Measurements from ENCODE around the gene FLT4.

Gene FLT4

GRCh38 chr5:180620014-180620413, 29.4 kb downstream of the FLT4 start:
- no peak overlapping the region for H3K4me3 ChIP-seq (ENCODE audit: low read length in 2 of 2)
- no peaks in the 10 kb centered on the region for H3K36me3 ChIP-seq (ENCODE audit: control insufficient read depth in 2 of 2, insufficient read depth in 2 of 2, low read length in 2 of 2)
- no peak overlapping the region for H3K9ac ChIP-seq (ENCODE audit: low read depth in 1 of 2, low read length in 2 of 2)
- no peaks in the 10 kb centered on the region for H3K9me3 ChIP-seq (ENCODE audit: control insufficient read depth in 2 of 2, low read length in 2 of 2)
- H3K4me1 ChIP-seq (ENCODE audit: control insufficient read depth in 2 of 2, insufficient read depth in 2 of 2, low read length in 2 of 2): no peaks in the 10 kb centered on the region
- H3K27ac ChIP-seq (ENCODE audit: low read depth in 2 of 2, low read length in 2 of 2): no peak overlapping the region
- peaks cover 0 to 6% of the 10 kb centered on the region in 2 donors for H3K27me3 ChIP-seq (ENCODE audit: control insufficient read depth in 2 of 2, insufficient read depth in 2 of 2, low read length in 2 of 2)

- no peak overlapping the region for H3K4me3 ChIP-seq (ENCODE audit: low read length in 2 of 2)
- no peaks in the 10 kb centered on the region for H3K36me3 ChIP-seq (ENCODE audit: control insufficient read depth in 2 of 2, insufficient read depth in 2 of 2, low read length in 2 of 2)
- no peak overlapping the region for H3K27ac ChIP-seq (ENCODE audit: low read depth in 2 of 2, low read length in 2 of 2)
- peaks cover 0 to 6% of the 10 kb centered on the region in 2 donors for H3K27me3 ChIP-seq (ENCODE audit: control insufficient read depth in 2 of 2, insufficient read depth in 2 of 2, low read length in 2 of 2)
- no peaks in the 10 kb centered on the region for H3K4me1 ChIP-seq (ENCODE audit: control insufficient read depth in 2 of 2, insufficient read depth in 2 of 2, low read length in 2 of 2)
- no peaks in the 10 kb centered on the region for H3K9me3 ChIP-seq (ENCODE audit: control insufficient read depth in 2 of 2, low read length in 2 of 2)
- no peak overlapping the region for H3K9ac ChIP-seq (ENCODE audit: low read depth in 1 of 2, low read length in 2 of 2)
These were observed 29.9 kb downstream of the FLT4 start for GRCh38 chr5:180619563-180619915.

GRCh38 chr5:180618829-180619562, 30.4 kb downstream of the FLT4 start:
- Histone ChIP-seq H3K27me3 (ENCODE audit: control insufficient read depth in 2 of 2, insufficient read depth in 2 of 2, low read length in 2 of 2) (peaks cover 0 to 6% of the 10 kb centered on the region in 2 donors), H3K4me3 (ENCODE audit: low read length in 2 of 2) (no peak overlapping the region), H3K4me1 (ENCODE audit: control insufficient read depth in 2 of 2, insufficient read depth in 2 of 2, low read length in 2 of 2) (no peaks in the 10 kb centered on the region), H3K9me3 (ENCODE audit: control insufficient read depth in 2 of 2, low read length in 2 of 2) (no peaks in the 10 kb centered on the region), H3K36me3 (ENCODE audit: control insufficient read depth in 2 of 2, insufficient read depth in 2 of 2, low read length in 2 of 2) (no peaks in the 10 kb centered on the region), H3K27ac (ENCODE audit: low read depth in 2 of 2, low read length in 2 of 2) (no peak overlapping the region), H3K9ac (ENCODE audit: low read depth in 1 of 2, low read length in 2 of 2) (no peak overlapping the region)

DNA sequence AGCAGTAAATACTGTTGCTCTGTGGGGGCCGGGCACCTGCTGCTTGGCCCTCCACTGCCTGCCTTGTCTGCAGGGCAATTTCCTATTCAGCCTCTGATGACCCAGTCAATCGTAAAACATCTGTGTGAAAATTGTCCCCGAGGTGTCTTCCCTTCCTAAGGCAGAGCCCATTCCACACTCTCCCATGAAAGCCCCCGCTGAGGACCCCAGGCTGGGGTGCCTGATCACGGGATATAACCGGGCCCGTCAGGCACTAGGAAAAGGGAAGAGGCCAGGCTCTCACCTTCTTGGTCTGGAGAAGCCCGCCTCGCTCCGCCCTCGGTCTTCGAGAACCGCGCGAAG, 30.9 kb downstream of the FLT4 start:
- no peak overlapping the region for H3K27ac ChIP-seq (ENCODE audit: low read depth in 2 of 2, low read length in 2 of 2)
- no peaks in the 10 kb centered on the region for H3K9me3 ChIP-seq (ENCODE audit: control insufficient read depth in 2 of 2, low read length in 2 of 2)

DNA sequence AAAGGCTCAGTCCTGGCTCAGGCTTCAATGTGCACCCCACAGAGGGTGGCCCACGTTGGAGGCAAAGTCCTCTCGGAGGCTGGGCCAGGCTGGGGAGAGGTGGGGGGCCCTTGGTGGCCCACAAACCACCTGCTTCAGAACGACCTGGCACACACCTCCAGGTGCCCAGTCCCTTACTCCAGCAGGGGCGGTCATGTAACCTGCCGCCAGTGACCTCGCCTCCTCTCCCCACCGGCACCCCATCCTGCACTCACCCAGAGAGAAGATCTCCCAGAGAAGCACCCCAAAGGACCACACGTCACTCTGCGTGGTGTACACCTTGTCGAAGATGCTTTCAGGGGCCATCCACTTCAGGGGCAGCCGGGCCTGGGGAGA, 35.6 kb downstream of the FLT4 start:
- Histone ChIP-seq H3K36me3 (ENCODE audit: control insufficient read depth in 2 of 2, insufficient read depth in 2 of 2, low read length in 2 of 2) (no peaks in the 10 kb centered on the region), H3K4me1 (ENCODE audit: control insufficient read depth in 2 of 2, insufficient read depth in 2 of 2, low read length in 2 of 2) (no peaks in the 10 kb centered on the region), H3K9me3 (ENCODE audit: control insufficient read depth in 2 of 2, low read length in 2 of 2) (no peaks in the 10 kb centered on the region), H3K27ac (ENCODE audit: low read depth in 2 of 2, low read length in 2 of 2) (no peak overlapping the region), H3K27me3 (ENCODE audit: control insufficient read depth in 2 of 2, insufficient read depth in 2 of 2, low read length in 2 of 2) (no peaks in the 10 kb centered on the region), H3K9ac (ENCODE audit: low read depth in 1 of 2, low read length in 2 of 2) (no peak overlapping the region), H3K4me3 (ENCODE audit: low read length in 2 of 2) (no peak overlapping the region)

More for the DNA sequence above, 30.9 kb downstream of the FLT4 start:
- no peaks in the 10 kb centered on the region for H3K36me3 ChIP-seq (ENCODE audit: control insufficient read depth in 2 of 2, insufficient read depth in 2 of 2, low read length in 2 of 2)
- no peak overlapping the region for H3K9ac ChIP-seq (ENCODE audit: low read depth in 1 of 2, low read length in 2 of 2)
- H3K4me1 ChIP-seq (ENCODE audit: control insufficient read depth in 2 of 2, insufficient read depth in 2 of 2, low read length in 2 of 2): no peaks in the 10 kb centered on the region
- peaks cover 0 to 6% of the 10 kb centered on the region in 2 donors for H3K27me3 ChIP-seq (ENCODE audit: control insufficient read depth in 2 of 2, insufficient read depth in 2 of 2, low read length in 2 of 2)
- no peak overlapping the region for H3K4me3 ChIP-seq (ENCODE audit: low read length in 2 of 2)

DNA sequence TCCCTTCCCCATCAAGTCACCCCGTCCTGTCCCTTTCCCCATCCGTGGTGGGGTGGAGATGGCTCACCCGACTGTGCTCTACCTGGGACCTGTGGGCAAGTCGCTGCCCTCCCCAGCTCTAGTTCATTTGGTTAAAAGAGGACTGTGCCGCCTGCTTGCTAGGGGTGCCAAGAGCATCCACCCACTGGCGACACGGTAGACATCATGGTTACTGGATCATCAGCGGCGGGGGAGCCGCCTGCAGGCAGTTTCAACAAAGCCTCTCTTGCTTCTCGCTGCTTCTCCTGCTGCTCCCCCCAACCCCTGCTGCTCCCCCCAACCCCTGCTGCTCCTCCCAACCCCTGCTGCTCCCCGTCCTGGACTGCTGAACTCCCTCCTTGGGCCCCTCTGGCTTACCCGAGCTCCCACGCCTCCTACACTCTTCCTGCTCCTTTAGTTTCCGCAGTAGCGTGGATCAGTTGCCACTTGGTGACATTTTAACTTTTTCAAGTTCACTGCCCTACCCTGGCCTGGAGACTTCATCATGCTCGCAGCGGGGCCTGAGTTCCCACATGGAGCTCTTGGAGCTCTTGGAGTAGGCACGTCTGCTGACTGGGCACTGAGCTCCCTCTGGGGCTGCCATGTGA, 36.1 kb downstream of the FLT4 start:
- Histone ChIP-seq H3K36me3 (ENCODE audit: control insufficient read depth in 2 of 2, insufficient read depth in 2 of 2, low read length in 2 of 2) (no peaks in the 10 kb centered on the region), H3K9me3 (ENCODE audit: control insufficient read depth in 2 of 2, low read length in 2 of 2) (no peaks in the 10 kb centered on the region), H3K4me3 (ENCODE audit: low read length in 2 of 2) (no peak overlapping the region), H3K4me1 (ENCODE audit: control insufficient read depth in 2 of 2, insufficient read depth in 2 of 2, low read length in 2 of 2) (no peaks in the 10 kb centered on the region), H3K27ac (ENCODE audit: low read depth in 2 of 2, low read length in 2 of 2) (no peak overlapping the region), H3K9ac (ENCODE audit: low read depth in 1 of 2, low read length in 2 of 2) (no peak overlapping the region), H3K27me3 (ENCODE audit: control insufficient read depth in 2 of 2, insufficient read depth in 2 of 2, low read length in 2 of 2) (no peaks in the 10 kb centered on the region)

- Histone ChIP-seq H3K4me3 (ENCODE audit: low read length in 2 of 2) (no peak overlapping the region), H3K9me3 (ENCODE audit: control insufficient read depth in 2 of 2, low read length in 2 of 2) (no peaks in the 10 kb centered on the region), H3K36me3 (ENCODE audit: control insufficient read depth in 2 of 2, insufficient read depth in 2 of 2, low read length in 2 of 2) (no peaks in the 10 kb centered on the region)
These were observed 36.7 kb downstream of the FLT4 start for GRCh38 chr5:180612683-180613082.

GRCh38 chr5:180611140-180611850, 38.1 kb downstream of the FLT4 start:
- Histone ChIP-seq H3K9ac (ENCODE audit: low read depth in 1 of 2, low read length in 2 of 2) (no peak overlapping the region), H3K27ac (ENCODE audit: low read depth in 2 of 2, low read length in 2 of 2) (no peak overlapping the region), H3K36me3 (ENCODE audit: control insufficient read depth in 2 of 2, insufficient read depth in 2 of 2, low read length in 2 of 2) (no peaks in the 10 kb centered on the region), H3K27me3 (ENCODE audit: control insufficient read depth in 2 of 2, insufficient read depth in 2 of 2, low read length in 2 of 2) (no peaks in the 10 kb centered on the region), H3K9me3 (ENCODE audit: control insufficient read depth in 2 of 2, low read length in 2 of 2) (no peaks in the 10 kb centered on the region), H3K4me3 (ENCODE audit: low read length in 2 of 2) (no peak overlapping the region), H3K4me1 (ENCODE audit: control insufficient read depth in 2 of 2, insufficient read depth in 2 of 2, low read length in 2 of 2) (no peaks in the 10 kb centered on the region)

More at GRCh38 chr5:180612683-180613082, 36.7 kb downstream of the FLT4 start:
- Histone ChIP-seq H3K4me1 (ENCODE audit: control insufficient read depth in 2 of 2, insufficient read depth in 2 of 2, low read length in 2 of 2) (no peaks in the 10 kb centered on the region), H3K27me3 (ENCODE audit: control insufficient read depth in 2 of 2, insufficient read depth in 2 of 2, low read length in 2 of 2) (no peaks in the 10 kb centered on the region), H3K27ac (ENCODE audit: low read depth in 2 of 2, low read length in 2 of 2) (no peak overlapping the region), H3K9ac (ENCODE audit: low read depth in 1 of 2, low read length in 2 of 2) (no peak overlapping the region)

DNA sequence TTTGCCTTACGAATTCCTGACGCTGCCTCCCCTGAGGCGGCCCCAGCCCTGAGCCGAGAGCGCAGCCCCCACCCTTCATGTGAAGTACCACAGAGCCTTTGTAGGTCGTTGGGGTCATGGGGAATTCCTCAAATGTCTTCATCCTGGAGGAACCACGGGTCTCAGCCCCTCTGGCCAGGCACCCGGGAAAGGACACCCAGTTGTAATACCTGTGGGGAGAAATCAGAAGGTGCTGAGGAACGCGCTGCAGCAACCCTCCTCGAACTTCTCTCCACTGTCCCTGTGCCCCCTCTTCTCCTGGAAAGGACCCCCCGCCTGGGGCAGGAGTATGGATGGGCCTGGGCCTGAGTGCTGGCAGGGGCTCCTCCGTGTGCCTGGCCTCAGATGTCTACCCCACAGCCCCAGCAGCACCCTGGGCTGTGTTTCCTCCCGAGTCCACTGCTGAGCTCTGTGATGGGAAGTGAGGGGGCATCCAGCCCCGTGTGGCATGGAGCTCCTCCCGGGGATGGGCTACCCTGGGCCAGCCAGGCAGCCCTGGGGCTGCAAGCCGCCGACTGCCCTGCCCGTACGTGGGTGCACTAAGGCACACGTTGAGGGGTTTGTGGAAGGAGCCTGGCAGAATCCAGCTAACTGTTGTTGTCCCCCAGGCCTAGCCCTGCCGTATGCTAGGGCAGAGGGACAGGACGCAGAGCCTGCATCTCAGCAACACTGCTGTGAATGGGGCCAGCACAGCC, 39.4 kb downstream of the FLT4 start:
- no peaks in the 10 kb centered on the region for H3K27me3 ChIP-seq (ENCODE audit: control insufficient read depth in 2 of 2, insufficient read depth in 2 of 2, low read length in 2 of 2)
- no peaks in the 10 kb centered on the region for H3K9me3 ChIP-seq (ENCODE audit: control insufficient read depth in 2 of 2, low read length in 2 of 2)
- no peaks in the 10 kb centered on the region for H3K4me1 ChIP-seq (ENCODE audit: control insufficient read depth in 2 of 2, insufficient read depth in 2 of 2, low read length in 2 of 2)
- no peak overlapping the region for H3K9ac ChIP-seq (ENCODE audit: low read depth in 1 of 2, low read length in 2 of 2)
- H3K36me3 ChIP-seq (ENCODE audit: control insufficient read depth in 2 of 2, insufficient read depth in 2 of 2, low read length in 2 of 2): no peaks in the 10 kb centered on the region
- no peak overlapping the region for H3K27ac ChIP-seq (ENCODE audit: low read depth in 2 of 2, low read length in 2 of 2)
- H3K4me3 ChIP-seq (ENCODE audit: low read length in 2 of 2): no peak overlapping the region

DNA sequence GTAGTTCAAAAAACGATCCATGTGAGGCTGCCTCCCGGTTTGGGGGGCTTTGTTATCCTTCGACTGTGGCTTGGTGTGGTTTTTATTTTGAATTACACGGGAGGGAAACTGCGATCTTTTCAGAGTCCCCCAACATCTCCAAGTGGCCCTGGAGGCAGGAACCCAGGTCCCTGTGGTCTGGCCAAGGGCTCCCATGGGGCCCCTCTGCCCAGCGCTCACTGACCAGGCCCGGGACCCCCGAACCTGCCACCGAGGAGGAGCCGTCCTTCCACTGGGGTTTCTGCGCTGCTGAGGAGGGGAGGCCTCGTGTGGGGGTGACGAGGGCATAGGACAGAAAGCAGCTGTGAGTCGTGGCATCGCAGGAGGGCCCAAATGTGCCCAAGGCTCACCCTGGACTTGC, 40.0 kb downstream of the FLT4 start:
- no peaks in the 10 kb centered on the region for H3K27me3 ChIP-seq (ENCODE audit: control insufficient read depth in 2 of 2, insufficient read depth in 2 of 2, low read length in 2 of 2)
- no peak overlapping the region for H3K9ac ChIP-seq (ENCODE audit: low read depth in 1 of 2, low read length in 2 of 2)
- H3K36me3 ChIP-seq (ENCODE audit: control insufficient read depth in 2 of 2, insufficient read depth in 2 of 2, low read length in 2 of 2): no peaks in the 10 kb centered on the region
- no peaks in the 10 kb centered on the region for H3K4me1 ChIP-seq (ENCODE audit: control insufficient read depth in 2 of 2, insufficient read depth in 2 of 2, low read length in 2 of 2)
- H3K9me3 ChIP-seq (ENCODE audit: control insufficient read depth in 2 of 2, low read length in 2 of 2): no peaks in the 10 kb centered on the region
- no peak overlapping the region for H3K27ac ChIP-seq (ENCODE audit: low read depth in 2 of 2, low read length in 2 of 2)
- no peak overlapping the region for H3K4me3 ChIP-seq (ENCODE audit: low read length in 2 of 2)

All from mucosa of rectum (tissue), 2 donors.